HCT116 (cell line): ENCODE results near the gene ACTR8. TPM values are rescaled to one million over a fixed set of nuclear protein-coding genes. Genes with fewer than 3 reads are reported as not detected.

ENCODE experiments used
- ATAC-seq: fragments of 200-7000 bp; cut with Tn5 transposase; 2 replicates; pipeline ENCODE4 v1.9.1; 2020; ENCODE audit warnings: mild to moderate bottlenecking, moderate library complexity
- BruUV-seq: library from RNA; stranded (reverse); fragments of 400-500 nt; replicated peaks from 2 replicates; lab custom pipeline; 2021; lab: Mats Ljungman, UMichigan
- CTCF ChIA-PET: fragments of 300-600 bp; sonication (Branson Sonifier 250); formaldehyde crosslinking; loops from one replicate; lab custom pipeline; 2021; ENCODE audit warnings: antibody characterized with exemption; lab: Charles Lee
- POLR2A ChIA-PET: fragments of 300-600, 350-600 bp; sonication (Branson Sonifier 250); formaldehyde crosslinking; loops from one replicate; lab custom pipeline; 2021; ENCODE audit warnings: antibody characterized with exemption; lab: Charles Lee
- RAD21 ChIA-PET, 2 experiments: fragments of 300-600 bp; sonication (Branson Sonifier 250); formaldehyde crosslinking; loops; one replicate each; lab custom pipeline; 2023; ENCODE audit warnings: low total read pairs in 2 of 2; ENCODE audit not compliant: uncharacterized antibody in 2 of 2, unreplicated experiment in 2 of 2, low non-redundant PET in 1 of 2; lab: Charles Lee
- DNase-seq: peaks from one replicate; pipeline ENCODE4 v3.0.0-alpha.2; 2010; ENCODE audit warnings: low read depth, low spot score
- H2AFZ ChIP-seq: fragments of 200-600 bp; shearing (Covaris generic), sonication (generic); 2 replicates; pipeline ENCODE4 v1.6.1; 2017; ENCODE audit warnings: low read depth, mixed run types, mixed read lengths, antibody characterized with exemption, low read length; ENCODE audit not compliant: poor library complexity, severe bottlenecking
- H3K27ac ChIP-seq: 2 replicates; pipeline ENCODE4 v1.5.1; 2012; ENCODE audit warnings: low read depth, low read length
- H3K27me3 ChIP-seq: fragments of 200-600 bp; sonication (generic); 2 replicates; pipeline ENCODE4 v1.6.1; 2016; ENCODE audit warnings: mixed run types, low read length, mixed read lengths; ENCODE audit not compliant: insufficient read depth
- H3K36me3 ChIP-seq, 2 experiments: fragments of 200-500 bp in 1 of 2; fragments of 200-600 bp in 1 of 2; sonication (Bioruptor generic) in 1 of 2; sonication (generic) in 1 of 2; 2 replicates each; pipeline versions ENCODE4 v1.5.1 to v1.6.1; 2014 to 2016; ENCODE audit warnings: low read length in 2 of 2, inconsistent platforms in 1 of 2, mixed read lengths in 1 of 2, mixed run types in 1 of 2; ENCODE audit not compliant: insufficient read depth in 2 of 2, control insufficient read depth in 1 of 2
- H3K4me1 ChIP-seq, 2 experiments: fragments of 200-600 bp in 1 of 2; sonication (generic) in 1 of 2; 2 replicates each; pipeline versions ENCODE4 v1.5.1 to v1.6.1; 2012 to 2017; ENCODE audit warnings: low read length in 2 of 2, inconsistent platforms in 1 of 2, mild to moderate bottlenecking in 1 of 2, mixed read lengths in 1 of 2, mixed run types in 1 of 2, moderate library complexity in 1 of 2; ENCODE audit not compliant: insufficient read depth in 2 of 2, control insufficient read depth in 1 of 2
- H3K4me2 ChIP-seq: fragments of 200-600 bp; sonication (generic); 2 replicates; pipeline ENCODE4 v1.6.1; 2017; ENCODE audit warnings: mixed run types, low read length, mixed read lengths
- H3K4me3 ChIP-seq, 2 experiments: fragments of 200-600 bp in 1 of 2; sonication (generic) in 1 of 2; replicated peaks in 1 of 2; 2 replicates each; pipeline ENCODE4 v1.5.1; 2011 to 2016; ENCODE audit warnings: low read length in 2 of 2, control low read depth in 1 of 2, low read depth in 1 of 2, mild to moderate bottlenecking in 1 of 2, mixed read lengths in 1 of 2, mixed run types in 1 of 2
- H3K79me2 ChIP-seq: fragments of 200-600 bp; sonication (generic); 2 replicates; pipeline ENCODE4 v1.6.1; 2017; ENCODE audit warnings: mild to moderate bottlenecking, mixed run types, low read length, moderate library complexity, mixed read lengths; ENCODE audit not compliant: insufficient read depth
- H3K9ac ChIP-seq: fragments of 200-600 bp; sonication (generic); 2 replicates; pipeline ENCODE4 v1.6.1; 2016; ENCODE audit warnings: low read length, mixed read lengths
- H3K9me2 ChIP-seq: fragments of 200-600 bp; sonication (generic), shearing (Covaris generic); 2 replicates; pipeline ENCODE4 v1.6.1; 2017; ENCODE audit warnings: mixed run types, mild to moderate bottlenecking, moderate library complexity; ENCODE audit not compliant: insufficient read depth
- H3K9me3 ChIP-seq, 2 experiments: fragments of 200-500 bp in 1 of 2; fragments of 200-600 bp in 1 of 2; sonication (Bioruptor generic) in 1 of 2; sonication (generic) in 1 of 2; 2 replicates each; pipeline ENCODE4 v1.6.1; 2014 to 2017; ENCODE audit warnings: low read length in 2 of 2, mixed read lengths in 2 of 2, inconsistent platforms in 1 of 2, low read depth in 1 of 2, mild to moderate bottlenecking in 1 of 2, mixed run types in 1 of 2, moderate library complexity in 1 of 2; ENCODE audit not compliant: control insufficient read depth in 1 of 2, insufficient read depth in 1 of 2
- H4K20me1 ChIP-seq: fragments of 200-600 bp; sonication (generic), shearing (Covaris generic); 2 replicates; pipeline ENCODE4 v1.6.1; 2017; ENCODE audit warnings: mixed run types, mild to moderate bottlenecking, moderate library complexity; ENCODE audit not compliant: insufficient read depth
- ATF3 ChIP-seq: IDR thresholded peaks from 2 replicates; pipeline ENCODE4 v1.6.1; 2012
- CBX3 ChIP-seq: IDR thresholded peaks from 2 replicates; pipeline ENCODE4 v1.6.1; 2012; ENCODE audit warnings: low read depth
- CTCF ChIP-seq, 3 experiments: fragments of 200-600 bp in 1 of 3; sonication (generic) in 1 of 3; IDR thresholded peaks in 2 of 3; conservative IDR thresholded peaks in 1 of 3; 2 replicates each; pipeline ENCODE4 v1.5.1; 2012 to 2017; ENCODE audit warnings: low read depth in 2 of 3, low read length in 2 of 3, antibody characterized with exemption in 1 of 3, borderline replicate concordance in 1 of 3, control low read depth in 1 of 3, mild to moderate bottlenecking in 1 of 3, mixed read lengths in 1 of 3, mixed run types in 1 of 3, moderate library complexity in 1 of 3; ENCODE audit not compliant: insufficient read depth in 1 of 3
- EGR1 ChIP-seq: IDR thresholded peaks from 2 replicates; pipeline ENCODE4 v1.6.1; 2012; ENCODE audit warnings: low read depth
- ELF1 ChIP-seq: IDR thresholded peaks from 2 replicates; pipeline ENCODE4 v1.6.1; 2012; ENCODE audit warnings: low read depth, borderline replicate concordance
- FOSL1 ChIP-seq: IDR thresholded peaks from 2 replicates; pipeline ENCODE4 v1.6.1; 2012; ENCODE audit warnings: low read depth
- JUND ChIP-seq: IDR thresholded peaks from 2 replicates; pipeline ENCODE4 v1.6.1; 2012
- MAX ChIP-seq: IDR thresholded peaks from 2 replicates; pipeline ENCODE4 v1.6.1; 2012
- RAD21 ChIP-seq: IDR thresholded peaks from 2 replicates; pipeline ENCODE4 v1.6.1; 2012; ENCODE audit warnings: low read depth, mild to moderate bottlenecking
- REST ChIP-seq: IDR thresholded peaks from 2 replicates; pipeline ENCODE4 v1.6.1; 2012; ENCODE audit warnings: low read depth
- SIN3A ChIP-seq: IDR thresholded peaks from 2 replicates; pipeline ENCODE4 v1.6.1; 2012; ENCODE audit warnings: low read depth
- SP1 ChIP-seq: IDR thresholded peaks from 2 replicates; pipeline ENCODE4 v1.6.1; 2012; ENCODE audit warnings: low read depth
- SRF ChIP-seq: IDR thresholded peaks from 2 replicates; pipeline ENCODE4 v1.6.1; 2012; ENCODE audit warnings: low read depth
- YY1 ChIP-seq: IDR thresholded peaks from 2 replicates; pipeline ENCODE4 v1.6.1; 2011; ENCODE audit warnings: low read length, low read depth, moderate library complexity, mild to moderate bottlenecking; ENCODE audit not compliant: insufficient replicate concordance; ENCODE audit errors: extremely low read depth
- ZBTB33 ChIP-seq: IDR thresholded peaks from 2 replicates; pipeline ENCODE4 v1.6.1; 2011; ENCODE audit warnings: mild to moderate bottlenecking, low read length, moderate library complexity; ENCODE audit not compliant: insufficient replicate concordance; ENCODE audit errors: extremely low read depth
- ZNF274 ChIP-seq: fragments of 200-500 bp; sonication (Bioruptor generic); IDR thresholded peaks from 2 replicates; pipeline ENCODE4 v1.6.1; 2014; ENCODE audit warnings: mild to moderate bottlenecking, low read depth, low read length, inconsistent platforms
- intact Hi-C: fragments of 100-400 bp; cut with micrococcal nuclease; formaldehyde crosslinking; loops from 2 replicates; pipeline ENCODE4 v1.10.0; 2022
- total RNA-seq: library from RNA; stranded (reverse); gene quantifications from one replicate; pipeline ENCODE4 v1.2.1, GENCODE V29; 2021; ENCODE audit not compliant: unreplicated experiment

The ACTR8 gene
- total RNA-seq, 1 experiment from 2014 or later: 25.5 TPM

- TF ChIP-seq EGR1 (no peak), SIN3A (no peak), ELF1 (no peak), ZNF274 (no peak), JUND (no peak), SRF (no peak), CTCF (IDR thresholded peaks at IDR 0.05 in 2 of 3, conservative IDR thresholded peaks at IDR 0.05 in 1 of 3; ENCODE audit: borderline replicate concordance in 1 of 3, insufficient read depth in 1 of 3, low read depth in 2 of 3, low read length in 2 of 3) (no peak), ATF3 (no peak), FOSL1 (no peak), CBX3 (no peak), SP1 (no peak), YY1 (no peak)
- TF ChIP-seq, all 23 proteins: peak for 0
Observed at GRCh38 chr3:53860196-53860595, 21.8 kb downstream of the ACTR8 start (continued).

GRCh38 chr3:53859178-53859577 lies 22.8 kb downstream of the ACTR8 start:
- H3K4me3 ChIP-seq: no peak overlapping the region
- POLR2A ChIA-PET: no interaction called here
- RAD21 ChIA-PET: no interaction called here
- CTCF ChIA-PET: interaction anchor here (0.7 kb wide), 1 partner anchor 12 kb away, joined by 3 read pairs; no protein-coding TSS in a partner anchor
- TF ChIP-seq ZBTB33: no peak
- no peak for TF ChIP-seq ELF1
- no peak for TF ChIP-seq YY1
- TF ChIP-seq EGR1: no peak
- TF ChIP-seq REST: no peak
- TF ChIP-seq ATF3: no peak
- TF ChIP-seq SP1: no peak
- TF ChIP-seq RAD21: no peak
- no peak for TF ChIP-seq MAX
- H3K4me2 ChIP-seq: no peak overlapping the region
- H2AFZ ChIP-seq: no peak overlapping the region
- no peak overlapping the region for H3K27ac ChIP-seq
- no peak for ATAC-seq
- no peak overlapping the region for H3K9ac ChIP-seq
- H3K9me3 ChIP-seq: no peaks in the 10 kb centered on the region
- intact Hi-C loops: no loop called here
- no peaks in the 10 kb centered on the region for H4K20me1 ChIP-seq
- no peaks in the 10 kb centered on the region for H3K9me2 ChIP-seq
- no TSS peak for BruUV-seq
- H3K79me2 ChIP-seq: no peaks in the 10 kb centered on the region
- no peaks in the 10 kb centered on the region for H3K4me1 ChIP-seq
- peaks cover 0 to 13% of the 10 kb centered on the region in 2 experiments; a peak in 2 of 4 replicates for H3K36me3 ChIP-seq
- no peaks in the 10 kb centered on the region for H3K27me3 ChIP-seq
- DNase-seq: no peak
